Measurements from ENCODE around the gene ECHDC1. TPM values are rescaled to one million over a fixed set of nuclear protein-coding genes. Genes with fewer than 3 reads are reported as not detected.

Gene ECHDC1
- total and polyA plus RNA-seq, 2 of the 8 experiments (the other 6 are each of a cell fraction or from before 2014, with no cell fraction given) = 11.3 to 60.5 TPM

DNA sequence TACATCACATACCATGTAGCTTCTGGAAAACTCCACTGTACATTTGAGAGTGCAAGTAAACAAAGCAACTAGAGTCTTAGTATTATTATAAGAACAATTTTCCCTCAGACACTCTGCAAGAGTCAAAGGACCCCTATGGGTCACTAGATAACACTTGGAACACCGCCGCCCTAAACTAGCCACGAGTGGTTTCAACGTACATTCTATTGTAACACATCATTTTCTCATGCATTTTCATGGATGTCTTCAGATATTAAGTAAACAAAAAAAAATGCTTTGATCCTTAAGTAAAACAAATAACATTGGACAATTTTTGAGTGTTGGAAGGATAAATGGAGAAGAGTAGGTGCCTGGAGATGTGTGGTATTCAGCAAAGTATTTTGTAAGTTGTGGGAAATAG is 79.9 kb downstream of the ECHDC1 start (continued):
- TF ChIP-seq CHD1 (IDR thresholded peaks at IDR 0.05; ENCODE audit: low read depth, low read length) = no peak
